Middle frontal gyrus (tissue), 1 donor: Measurements from ENCODE around the gene CAPN5.
"Not testable (repeated sequence)": the region's sequence is repeated elsewhere in the genome, so short reads cannot be mapped to it uniquely, and the experiment has no call there.

Source experiments
- DNase-seq: peaks from one replicate; pipeline ENCODE4 v3.0.0-alpha.2; 2015; ENCODE audit warnings: low spot score; ENCODE audit errors: extremely low spot score

The CAPN5 gene

DNA sequence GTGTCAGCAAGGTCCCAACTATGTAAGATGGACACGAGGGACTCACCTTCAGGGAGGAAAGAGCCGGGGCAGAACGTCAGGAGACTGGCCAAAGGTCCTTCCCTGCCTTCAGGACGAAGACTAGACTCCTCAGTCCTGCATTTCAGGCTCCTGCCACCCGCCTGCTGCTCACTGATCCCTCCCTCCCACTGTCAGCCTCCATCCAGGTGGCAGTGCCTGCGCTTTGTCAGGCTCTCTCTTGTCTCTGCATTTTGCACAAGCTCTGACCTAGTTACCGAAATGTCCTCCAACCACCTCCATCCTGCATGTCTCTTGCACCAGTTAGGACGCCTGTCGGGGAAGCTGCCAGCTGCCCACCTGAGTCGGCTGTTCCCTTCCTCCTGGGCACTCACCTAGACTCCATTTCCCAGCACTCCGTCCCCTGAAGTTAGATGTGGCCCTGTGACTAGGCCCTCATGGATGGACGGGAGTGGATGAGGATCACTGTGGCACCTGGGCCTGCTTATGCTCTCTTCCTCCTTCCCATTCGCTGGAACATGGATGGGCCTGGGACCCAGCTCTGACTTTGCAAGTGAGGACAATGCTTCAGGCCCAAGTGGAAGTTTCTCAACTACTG is 24.6 kb upstream of the CAPN5 start:
- no peak for DNase-seq

DNA sequence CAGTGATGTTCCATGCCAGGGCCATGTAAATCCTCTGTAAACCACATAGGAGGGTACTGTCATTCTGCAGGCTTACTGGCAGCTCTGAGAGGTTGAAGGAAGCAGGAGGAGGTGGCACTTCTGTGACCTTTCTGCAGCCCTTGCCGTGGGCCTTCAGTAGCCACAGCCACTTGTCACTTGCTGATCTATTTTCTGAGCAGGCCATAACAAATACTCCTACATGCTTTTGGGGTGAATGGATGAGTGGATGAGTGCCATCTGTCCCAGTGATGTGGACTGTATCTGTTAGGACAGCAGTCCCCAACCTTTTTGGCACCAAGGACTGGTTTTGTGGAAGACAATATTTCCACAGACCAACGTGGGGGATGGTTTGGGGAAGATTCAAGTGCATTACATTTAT is 22.4 kb upstream of the CAPN5 start:
- DNase-seq = no peak

DNA sequence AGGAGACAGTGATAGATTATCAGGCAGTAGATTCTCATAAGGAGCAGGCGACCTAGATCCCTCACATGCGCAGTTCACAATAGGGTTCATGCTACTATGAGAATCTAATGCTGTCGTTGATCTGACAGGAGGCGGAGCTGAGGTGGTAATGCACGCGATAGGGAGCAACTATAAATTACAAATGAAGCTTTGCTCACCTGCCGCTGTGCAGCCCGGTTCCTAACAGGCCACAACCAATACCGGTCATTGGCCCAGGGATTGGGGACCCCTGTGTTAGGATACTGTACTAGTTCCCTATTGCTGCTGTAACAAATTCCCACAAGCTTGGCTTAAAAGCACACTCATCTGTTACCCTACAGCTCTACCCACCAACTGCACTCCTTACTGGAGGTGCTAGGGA is 21.9 kb upstream of the CAPN5 start:
- DNase-seq = no peak

DNA sequence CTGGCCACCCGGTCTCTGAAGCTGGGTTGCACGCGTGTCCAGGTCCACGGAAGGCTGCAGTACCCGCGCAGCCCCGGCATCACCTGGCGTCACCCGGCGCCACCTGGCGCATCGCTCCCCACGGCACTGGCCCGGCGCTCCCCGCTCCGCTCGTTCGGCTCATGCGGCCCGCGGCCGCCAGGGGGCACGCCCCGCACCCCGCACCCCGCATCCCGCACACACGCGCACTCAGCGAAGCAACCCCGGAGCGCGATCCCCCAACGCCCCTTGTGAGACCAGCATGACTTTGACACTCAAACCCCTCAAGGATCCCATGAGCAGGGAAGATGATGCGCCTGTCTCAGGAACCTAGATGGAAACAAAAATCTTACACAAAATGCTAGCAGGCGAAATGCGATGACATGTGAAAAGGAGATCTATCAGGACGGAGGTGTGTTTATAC is 20.7 kb upstream of the CAPN5 start:
- no peak for DNase-seq

DNA sequence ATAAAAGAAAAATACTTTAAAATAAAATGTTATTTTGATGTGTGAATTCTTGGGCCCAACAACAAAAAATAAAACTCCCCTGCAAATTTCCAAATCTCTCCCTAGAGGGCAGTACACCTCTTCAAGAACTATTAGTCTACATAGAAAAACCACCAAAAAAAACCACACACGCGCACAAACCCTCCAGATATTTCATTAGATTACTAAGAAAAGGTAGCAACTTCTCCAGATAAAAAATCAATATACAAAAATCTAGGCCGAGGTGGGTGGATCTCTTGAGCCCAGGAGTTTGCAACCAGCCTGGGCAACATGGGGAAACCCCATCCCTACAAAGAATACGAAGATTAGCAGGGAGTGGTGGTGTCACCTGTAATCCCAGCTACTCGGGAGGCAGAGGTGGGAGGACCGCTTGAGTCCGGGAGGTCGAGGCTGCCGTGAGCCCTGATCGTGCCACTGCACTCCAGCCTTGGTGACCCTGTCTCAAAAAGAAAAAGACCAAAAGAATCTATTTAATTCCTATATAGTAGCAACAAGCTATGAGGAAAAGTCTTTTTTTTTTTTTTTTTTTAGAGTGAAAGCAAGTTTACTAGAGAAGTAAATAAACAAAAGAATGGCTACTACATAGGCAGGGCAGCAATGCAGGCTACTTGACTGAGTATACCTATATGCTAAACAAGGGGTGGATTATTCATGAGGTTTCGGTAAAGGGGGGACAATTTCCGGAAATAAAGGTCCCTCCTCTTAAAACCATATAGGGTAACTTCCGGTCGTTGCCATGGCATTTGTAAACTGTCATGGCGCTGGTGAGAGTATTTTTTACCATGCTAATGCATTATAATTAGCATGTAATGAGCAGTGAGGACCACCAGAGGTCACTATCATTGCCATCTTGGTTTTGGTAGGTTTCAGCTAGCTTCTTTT is 19.5 kb upstream of the CAPN5 start:
- peak; percentile 85 for DNase-seq

DNA sequence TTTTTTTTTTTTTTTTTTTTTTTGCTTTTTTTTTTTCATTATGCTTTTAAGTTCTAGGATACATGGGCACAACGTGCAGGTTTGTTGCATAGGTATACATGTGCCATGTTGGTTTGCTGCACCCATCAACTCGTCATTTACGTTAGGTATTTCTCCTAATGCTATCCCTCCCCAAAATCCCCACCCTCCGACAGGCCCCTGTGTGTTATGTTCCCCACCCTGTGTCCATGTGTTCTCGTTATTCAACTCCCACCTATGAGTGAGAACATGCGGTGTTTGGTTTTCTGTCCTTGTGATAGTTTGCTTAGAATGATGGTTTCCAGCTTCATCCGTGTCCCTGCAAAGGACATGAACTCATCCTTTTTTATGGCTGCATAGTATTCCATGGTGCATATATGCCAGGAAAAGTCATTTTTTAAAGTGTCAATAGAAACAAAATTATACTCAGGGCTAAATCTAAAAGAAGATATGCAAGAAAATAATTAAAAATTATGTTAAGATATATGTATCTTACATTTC is 18.8 kb upstream of the CAPN5 start:
- not testable (repeated sequence) for DNase-seq

DNA sequence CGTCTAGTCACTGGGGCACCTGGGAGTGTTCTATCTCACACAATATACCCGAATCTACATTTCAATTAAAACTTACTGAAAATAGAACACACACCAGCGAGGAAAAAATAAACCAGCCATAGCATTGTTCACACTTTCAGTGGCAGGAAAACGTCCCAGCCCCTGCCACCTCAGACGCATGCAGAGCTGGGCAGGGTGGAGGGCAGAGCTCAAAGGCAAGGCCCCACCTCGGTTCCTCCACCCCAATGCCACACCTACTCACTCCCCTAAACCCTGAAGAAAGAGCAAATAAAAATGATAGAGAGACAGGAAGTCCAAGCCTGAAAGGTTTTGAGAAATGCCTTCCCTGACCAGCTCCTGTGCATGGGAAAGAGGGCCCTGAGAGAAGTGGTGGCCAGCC is 17.7 kb upstream of the CAPN5 start:
- no peak for DNase-seq

DNA sequence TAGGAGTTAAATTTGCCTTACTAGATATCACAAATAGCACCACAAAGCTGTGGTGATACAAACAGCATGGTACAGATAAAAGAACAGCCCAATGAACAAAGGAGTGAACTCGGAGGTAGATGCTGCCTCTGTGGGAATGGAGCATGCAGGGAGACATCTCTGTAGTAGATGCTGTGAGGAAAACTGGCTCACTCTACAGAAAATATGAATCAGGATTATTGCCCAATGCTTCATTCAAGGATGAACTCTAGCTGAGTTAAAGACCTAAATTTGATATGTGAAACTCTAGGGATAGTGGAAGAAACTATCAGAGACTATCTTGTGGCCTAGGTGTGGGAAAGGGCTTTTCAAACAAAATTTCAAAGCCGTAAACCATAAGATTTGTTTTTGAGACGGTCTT is 15.3 kb upstream of the CAPN5 start:
- no peak for DNase-seq

DNA sequence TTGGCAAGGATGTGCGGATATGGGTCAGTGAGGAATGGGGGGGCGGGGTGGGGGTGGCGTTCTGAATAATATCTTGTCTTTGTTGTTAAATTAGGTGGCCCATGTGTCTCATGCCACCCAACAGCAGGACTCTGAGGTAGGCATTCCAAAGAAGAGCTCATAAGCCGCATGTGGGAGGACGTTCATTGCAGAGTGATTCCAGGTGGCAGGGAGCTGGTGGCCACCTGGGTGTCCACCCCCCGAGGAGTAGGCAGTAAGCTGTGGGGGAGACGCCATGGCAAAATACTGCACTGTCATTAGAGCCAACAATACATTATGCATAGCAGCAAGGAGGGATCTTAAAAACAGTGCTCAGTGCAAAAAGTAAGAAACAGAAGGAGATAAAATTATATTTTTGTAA is 14.3 kb upstream of the CAPN5 start:
- DNase-seq = no peak

DNA sequence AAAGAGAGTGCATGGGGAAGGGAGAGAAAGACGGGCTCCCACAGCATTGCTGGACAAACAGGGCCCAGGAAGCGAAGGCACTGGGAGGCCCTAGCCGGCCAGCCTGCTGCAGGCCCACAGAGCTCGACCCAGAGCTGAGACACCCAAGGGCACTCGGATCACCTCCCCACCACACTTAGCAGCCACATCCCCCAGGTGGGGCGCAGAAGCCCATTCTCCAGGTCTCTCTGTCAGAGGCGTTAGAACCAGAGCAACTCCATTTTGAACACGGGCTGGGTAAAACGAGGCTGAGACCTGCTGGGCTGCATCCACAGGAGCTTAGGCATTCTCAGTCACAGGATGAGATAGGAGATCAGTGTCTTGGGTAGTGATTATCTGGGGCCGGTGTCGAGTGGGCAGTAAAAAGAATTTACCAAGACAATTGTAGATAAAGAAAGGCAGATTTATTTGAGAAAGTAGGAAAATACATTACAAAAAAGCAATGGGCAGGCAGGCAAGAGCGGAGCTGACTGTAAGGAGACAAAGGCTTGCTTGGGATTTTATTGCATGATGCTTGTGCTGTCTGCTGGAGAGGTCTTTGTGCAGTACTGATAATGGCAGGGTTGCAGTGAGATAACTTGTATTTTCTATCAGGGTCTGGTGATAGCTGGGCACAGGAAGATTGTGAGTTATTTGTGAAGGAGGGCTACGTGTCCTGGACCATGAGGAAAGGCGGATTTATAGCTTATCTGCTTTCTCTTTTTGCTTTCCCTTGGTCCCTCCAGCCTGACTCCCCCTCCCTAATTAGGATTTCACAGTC is 13.4 kb upstream of the CAPN5 start:
- no peak for DNase-seq

DNA sequence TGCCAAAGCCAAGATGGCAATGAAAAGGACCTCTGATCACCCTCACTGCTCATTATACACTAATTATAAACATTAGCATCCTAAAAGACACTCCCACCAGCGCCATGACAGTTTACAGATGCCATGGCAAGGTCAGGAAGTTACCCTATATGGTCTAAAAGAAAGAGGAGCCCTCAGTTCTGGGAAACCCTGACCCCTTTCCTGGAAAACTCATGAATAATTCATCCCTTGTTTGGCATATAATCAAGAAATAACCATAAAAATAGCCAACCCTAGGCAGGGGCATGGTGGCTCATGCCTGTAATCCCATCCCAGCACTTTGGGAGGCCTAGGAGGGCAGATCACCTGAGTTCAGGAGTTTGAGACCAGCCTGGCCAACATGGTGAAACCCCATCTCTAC is 12.7 kb upstream of the CAPN5 start:
- DNase-seq = no peak

DNA sequence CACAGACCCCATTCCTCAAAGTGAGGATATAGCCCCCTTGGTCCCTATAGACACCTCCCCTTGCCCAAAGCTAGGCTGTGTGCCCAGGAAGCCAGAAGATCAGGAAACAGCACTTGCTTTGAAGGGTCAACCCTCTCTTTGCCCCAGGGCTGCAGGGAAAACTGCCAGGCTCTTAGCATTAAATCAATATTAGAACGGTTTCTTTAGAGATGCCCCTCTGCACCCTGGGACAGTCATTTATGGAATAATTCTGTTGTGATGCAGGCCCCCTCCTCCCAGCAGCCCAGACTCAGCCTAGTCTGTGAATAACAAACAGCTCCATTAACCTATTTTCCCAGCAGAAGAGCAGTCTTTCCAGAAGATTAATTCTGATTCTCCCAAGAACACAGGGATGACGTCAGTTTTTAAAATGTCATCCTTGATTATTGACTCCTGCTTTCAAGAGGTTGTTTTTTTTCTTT is 11.6 kb upstream of the CAPN5 start:
- DNase-seq = no peak

DNA sequence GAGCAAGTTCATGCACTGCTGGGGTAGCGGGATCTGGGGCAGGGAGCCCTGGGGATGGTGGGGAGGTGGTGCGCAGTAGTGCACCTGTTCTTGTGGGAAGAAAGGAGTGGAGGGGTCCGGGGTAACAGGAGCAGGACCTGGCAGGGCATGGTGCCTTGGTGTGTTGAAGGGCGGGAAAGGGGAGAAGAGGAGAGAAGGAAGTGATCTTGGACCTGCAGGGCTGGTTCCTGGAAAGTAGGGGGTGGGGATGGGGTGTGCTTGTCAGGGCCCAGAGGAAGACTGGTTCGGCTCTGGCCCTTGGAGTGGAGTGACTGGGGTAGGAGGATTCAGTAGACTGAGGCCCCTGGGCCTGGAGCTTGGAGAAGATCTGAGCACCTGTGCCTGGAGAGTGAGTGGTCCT is 10.9 kb upstream of the CAPN5 start:
- no peak for DNase-seq

DNA sequence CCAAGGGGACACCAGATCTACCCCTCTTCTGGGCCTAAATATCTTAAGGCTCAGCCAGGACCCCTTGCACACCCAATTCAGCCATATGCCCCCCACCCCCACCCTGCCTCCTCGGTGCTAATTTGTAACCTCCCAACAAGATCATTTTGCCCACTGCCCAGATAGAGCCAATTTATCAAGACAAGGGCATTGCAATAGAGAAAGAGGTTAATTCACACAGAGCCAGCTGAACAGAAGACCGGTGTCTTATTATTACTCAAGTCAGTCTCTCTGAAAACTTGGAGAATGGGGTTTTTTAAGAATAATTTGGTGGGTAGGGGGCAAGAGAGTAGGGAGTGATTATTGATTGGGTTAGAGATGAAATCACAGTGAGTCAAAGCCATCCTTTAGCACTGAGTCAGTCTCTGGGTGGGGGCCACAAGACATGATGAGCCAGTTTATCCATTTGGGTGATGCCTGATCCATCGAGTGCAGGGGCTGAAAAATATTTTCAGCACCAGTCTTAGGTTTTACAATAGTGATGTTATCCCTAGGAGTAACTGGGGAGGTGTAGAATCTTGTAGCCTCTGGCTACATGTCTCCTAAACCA is 9.9 kb upstream of the CAPN5 start:
- no peak for DNase-seq

DNA sequence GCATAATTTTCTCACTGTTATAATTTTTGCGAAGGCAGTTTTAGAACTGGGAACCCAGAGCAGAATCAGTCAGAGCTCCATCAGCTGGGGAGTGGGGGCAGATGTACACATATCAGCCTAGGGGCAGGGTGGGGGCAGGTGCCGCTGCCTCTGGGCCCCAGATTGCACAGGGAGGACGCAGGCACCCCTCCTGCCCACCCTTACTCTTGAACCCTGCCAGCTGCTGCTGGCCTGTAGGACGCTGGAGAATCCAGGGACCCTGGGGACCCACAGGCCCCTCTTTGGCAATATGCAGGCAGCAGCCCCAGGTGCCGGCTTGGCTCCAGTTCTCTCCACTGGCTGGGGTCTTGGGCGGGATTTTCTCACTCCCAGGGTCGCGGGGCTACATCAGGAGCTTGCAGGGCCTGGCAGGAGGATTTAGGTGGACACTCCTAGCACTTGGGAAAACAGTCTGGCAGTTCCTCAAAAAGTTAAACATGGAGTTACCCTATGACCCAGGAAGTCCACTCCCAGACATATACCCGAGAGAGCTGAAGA is 8.8 kb upstream of the CAPN5 start:
- no peak for DNase-seq

DNA sequence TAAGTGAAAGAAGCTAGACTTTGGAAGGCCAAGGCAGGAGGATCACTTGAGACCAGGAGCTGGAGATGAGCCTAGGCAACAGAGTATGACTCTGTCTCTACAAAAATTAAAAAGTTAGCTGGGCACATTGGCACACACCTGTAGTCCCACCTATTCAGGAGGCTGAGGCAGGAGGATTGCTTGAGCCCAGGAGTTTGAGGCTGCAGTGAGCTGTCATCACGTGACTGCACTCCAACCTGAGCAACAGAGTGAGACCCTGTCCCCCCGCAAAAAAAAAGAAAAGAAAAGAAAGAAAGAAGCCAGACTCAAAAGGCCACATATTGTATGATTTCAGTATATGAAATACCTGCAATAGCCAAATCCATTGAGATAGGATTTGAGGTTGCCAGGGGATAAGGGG is 7.9 kb upstream of the CAPN5 start:
- DNase-seq = no peak

DNA sequence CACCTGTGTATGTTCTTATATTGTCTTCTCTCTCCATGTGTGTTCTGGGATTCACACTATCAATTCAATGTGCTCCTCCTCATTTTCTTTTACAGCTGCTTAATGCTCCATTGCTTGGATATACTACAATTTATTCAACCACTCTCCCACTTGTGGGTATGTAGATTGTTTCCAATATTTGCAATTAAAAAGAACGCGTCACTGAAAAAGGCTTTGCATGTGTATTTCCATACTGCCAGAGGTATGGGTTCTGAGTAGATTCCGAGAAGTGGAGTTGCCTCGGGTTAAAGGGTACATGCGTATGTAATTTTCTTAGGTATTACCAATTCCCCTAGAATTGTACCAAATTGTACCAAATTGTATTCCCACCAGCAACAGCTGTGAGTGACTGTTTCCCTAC is 7.0 kb upstream of the CAPN5 start:
- no peak for DNase-seq

DNA sequence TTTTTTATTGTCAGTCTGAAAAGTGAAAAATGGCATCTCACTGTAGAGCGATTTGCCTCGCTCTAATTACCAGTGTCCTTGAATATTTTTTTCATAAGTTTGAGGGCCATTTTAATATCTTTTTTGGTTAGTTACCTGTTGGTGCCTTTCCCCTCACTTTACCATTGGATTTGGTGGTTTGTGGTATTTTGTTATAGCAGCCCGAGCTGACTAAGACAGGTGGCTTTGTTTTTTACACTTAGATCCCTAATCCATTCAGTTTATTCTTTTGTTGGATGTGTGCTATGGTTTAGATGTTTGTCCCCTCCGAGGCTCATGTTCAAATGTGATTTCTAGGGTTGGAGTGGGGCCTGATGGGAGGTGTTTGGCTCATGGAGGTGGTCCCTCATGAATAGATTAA is 6.5 kb upstream of the CAPN5 start:
- no peak for DNase-seq

DNA sequence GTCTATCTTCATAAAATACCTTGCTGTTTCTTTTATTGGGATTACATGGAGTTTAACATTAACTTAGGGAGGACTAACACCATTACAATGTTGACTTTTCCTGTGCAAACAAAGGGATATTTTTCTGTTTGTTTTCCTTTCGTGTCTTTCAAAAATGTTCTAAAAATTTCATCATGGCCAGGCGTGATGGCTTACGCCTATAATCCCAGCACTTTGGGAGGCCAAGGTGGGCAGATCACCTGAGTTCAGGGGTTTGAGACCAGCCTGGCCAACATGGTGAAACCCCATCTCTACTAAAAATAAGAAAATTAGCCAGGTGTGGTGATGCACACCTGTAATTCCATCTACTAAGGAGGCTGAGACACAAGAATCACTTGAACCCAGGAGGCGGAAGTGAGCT is 5.5 kb upstream of the CAPN5 start:
- not testable (repeated sequence) for DNase-seq

DNA sequence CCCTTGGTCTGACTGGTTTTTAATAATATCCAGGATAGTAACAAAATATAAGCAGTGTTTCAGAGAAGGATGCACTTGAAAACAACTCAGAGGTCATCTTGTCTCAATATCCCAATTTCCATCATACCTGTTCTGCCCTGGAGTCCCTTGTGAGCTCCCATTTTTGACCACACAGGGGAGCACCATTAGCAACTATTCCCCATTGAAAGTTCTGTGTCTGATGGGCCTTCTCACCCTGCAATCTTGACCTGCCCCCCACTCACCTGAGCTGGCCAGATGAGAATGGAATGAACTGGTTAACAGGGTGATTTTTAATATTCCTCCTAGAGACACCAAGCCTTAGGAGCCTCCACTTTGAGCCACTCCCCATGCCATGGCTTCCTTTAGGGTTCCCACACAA is 3.8 kb upstream of the CAPN5 start:
- no peak for DNase-seq

DNA sequence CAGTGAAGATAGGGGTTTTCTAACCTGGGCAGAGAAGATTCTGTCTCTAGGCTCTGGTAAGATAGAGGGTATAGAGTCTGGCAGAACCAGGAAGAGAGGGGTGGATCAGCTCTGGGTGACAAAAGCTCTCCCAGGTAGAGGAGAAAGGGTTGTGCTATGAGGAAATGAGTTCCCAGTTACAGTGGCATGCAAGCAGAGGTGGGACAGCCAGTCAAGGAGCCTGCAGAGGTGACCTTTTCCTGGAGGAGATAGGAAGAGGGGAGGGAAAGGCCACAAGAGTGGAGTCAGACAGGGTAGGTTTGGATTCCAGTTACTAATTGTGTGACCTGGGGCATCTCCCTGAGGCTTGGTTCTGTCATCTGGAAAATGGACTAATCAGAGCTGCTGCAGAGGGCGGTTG is 3.4 kb upstream of the CAPN5 start:
- no peak for DNase-seq
